OCI-LY3 (cell line): ENCODE measurements around the gene FRRS1L.

Source experiments
- H2AFZ ChIP-seq: fragments of 200-600, 300-600 bp; shearing (Covaris generic); 2 replicates; pipeline ENCODE4 v1.6.0; 2014; ENCODE audit warnings: antibody characterized with exemption, low read depth, low read length
- H3K27ac ChIP-seq: fragments of 200-600, 300-600 bp; sonication (generic); 2 replicates; pipeline ENCODE4 v1.5.1; 2014; ENCODE audit warnings: mild to moderate bottlenecking, low read length, moderate library complexity, mixed read lengths
- H3K27me3 ChIP-seq: fragments of 200-600, 300-600 bp; sonication (generic); 2 replicates; pipeline ENCODE4 v1.6.1; 2014; ENCODE audit warnings: low read depth, low read length, mixed read lengths
- H3K36me3 ChIP-seq: fragments of 200-600, 300-600 bp; sonication (generic); replicated peaks from 2 replicates; pipeline ENCODE3; 2014; ENCODE audit warnings: low read depth, low read length, mixed read lengths
- H3K4me1 ChIP-seq: fragments of 300-600, 200-600 bp; sonication (generic); 2 replicates; pipeline ENCODE4 v1.6.1; 2014; ENCODE audit warnings: low read length, mixed read lengths
- H3K4me2 ChIP-seq: fragments of 200-600, 300-600 bp; sonication (generic); 2 replicates; pipeline ENCODE4 v1.6.1; 2014; ENCODE audit warnings: low read length, mixed read lengths
- H3K4me3 ChIP-seq: fragments of 300-600, 200-600 bp; sonication (generic); 2 replicates; pipeline ENCODE4 v1.5.1; 2014; ENCODE audit warnings: antibody characterized with exemption, mild to moderate bottlenecking, low read length, moderate library complexity
- H3K79me2 ChIP-seq: fragments of 300-600, 200-600 bp; shearing (Covaris generic); 2 replicates; pipeline ENCODE4 v1.6.1; 2014; ENCODE audit warnings: mild to moderate bottlenecking, low read length, mixed read lengths
- H3K9ac ChIP-seq: fragments of 300-600, 200-600 bp; shearing (Covaris generic); 2 replicates; pipeline ENCODE4 v1.6.0; 2014; ENCODE audit warnings: mild to moderate bottlenecking, low read length, moderate library complexity
- H3K9me3 ChIP-seq: fragments of 200-600, 300-600 bp; shearing (Covaris generic); 2 replicates; pipeline ENCODE4 v1.6.1; 2014; ENCODE audit warnings: low read length, mixed read lengths; ENCODE audit not compliant: insufficient read depth
- H4K20me1 ChIP-seq: fragments of 200-600, 300-600 bp; sonication (generic); 2 replicates; pipeline ENCODE4 v1.6.1; 2016; ENCODE audit warnings: low read length, mixed read lengths; ENCODE audit not compliant: insufficient read depth
- CTCF ChIP-seq: fragments of 200-600, 300-600 bp; sonication (generic); IDR thresholded peaks from 2 replicates; pipeline ENCODE4 v1.5.1; 2014; ENCODE audit warnings: antibody characterized with exemption, low read length, low read depth
- EZH2phosphoT487 ChIP-seq: fragments of 200-600 bp; shearing (Covaris generic); IDR thresholded peaks from 2 replicates; pipeline ENCODE4 v1.6.1; 2018; ENCODE audit warnings: antibody characterized with exemption, mixed run types, low read depth

The FRRS1L gene

GRCh38 chr9:109172935-109173334, 5.9 kb upstream of the FRRS1L start:
- Histone ChIP-seq H3K9ac (no peak overlapping the region), H3K27ac (no peak overlapping the region), H3K4me1 (no peaks in the 10 kb centered on the region), H3K79me2 (no peaks in the 10 kb centered on the region), H3K36me3 (no peaks in the 10 kb centered on the region), H3K4me2 (no peak overlapping the region), H2AFZ (no peak overlapping the region), H3K9me3 (no peaks in the 10 kb centered on the region), H3K4me3 (no peak overlapping the region), H3K27me3 (peaks cover 11% of the 10 kb centered on the region), H4K20me1 (no peaks in the 10 kb centered on the region)
- TF ChIP-seq CTCF (no peak), EZH2phosphoT487 (no peak)

GRCh38 chr9:109171926-109172325, 4.9 kb upstream of the FRRS1L start:
- Histone ChIP-seq H2AFZ (no peak overlapping the region), H3K27me3 (peaks cover 11% of the 10 kb centered on the region), H3K4me2 (no peak overlapping the region), H3K27ac (no peak overlapping the region), H3K79me2 (no peaks in the 10 kb centered on the region), H3K9ac (no peak overlapping the region), H3K36me3 (no peaks in the 10 kb centered on the region), H3K9me3 (no peaks in the 10 kb centered on the region), H3K4me1 (no peaks in the 10 kb centered on the region), H4K20me1 (no peaks in the 10 kb centered on the region), H3K4me3 (no peak overlapping the region)
- TF ChIP-seq CTCF (no peak), EZH2phosphoT487 (no peak)

GRCh38 chr9:109168170-109168569, 1.1 kb upstream of the FRRS1L start:
- Histone ChIP-seq H3K4me3 (no peak overlapping the region), H3K9me3 (no peaks in the 10 kb centered on the region), H3K79me2 (no peaks in the 10 kb centered on the region), H3K9ac (no peak overlapping the region), H2AFZ (no peak overlapping the region), H4K20me1 (no peaks in the 10 kb centered on the region), H3K4me2 (no peak overlapping the region), H3K36me3 (no peaks in the 10 kb centered on the region), H3K4me1 (peaks cover 12% of the 10 kb centered on the region), H3K27me3 (peaks cover 11% of the 10 kb centered on the region), H3K27ac (no peak overlapping the region)
- TF ChIP-seq EZH2phosphoT487 (no peak), CTCF (no peak)

- no peak overlapping the region for H3K27ac ChIP-seq
- no peak overlapping the region for H3K9ac ChIP-seq
- no peaks in the 10 kb centered on the region for H3K36me3 ChIP-seq
- no peaks in the 10 kb centered on the region for H4K20me1 ChIP-seq
- H3K4me2 ChIP-seq = no peak overlapping the region
- H3K79me2 ChIP-seq = no peaks in the 10 kb centered on the region
- no peak overlapping the region for H2AFZ ChIP-seq
- no peak overlapping the region for H3K4me3 ChIP-seq
- H3K9me3 ChIP-seq = no peaks in the 10 kb centered on the region
- TF ChIP-seq EZH2phosphoT487 (no peak), CTCF (no peak)
- peaks cover 11% of the 10 kb centered on the region for H3K27me3 ChIP-seq
- peaks cover 12% of the 10 kb centered on the region for H3K4me1 ChIP-seq
Observed at GRCh38 chr9:109167716-109168115, 667 bp upstream of the FRRS1L start.
